IMR-90 (cell line): ENCODE results near the gene CUL3. TPM values are rescaled to one million over a fixed set of nuclear protein-coding genes. Genes with fewer than 3 reads are reported as not detected.

Source experiments
- ATAC-seq: fragments of 200-7000 bp; cut with Tn5 transposase; 2 replicates; pipeline ENCODE4 v1.9.1; 2020; ENCODE audit warnings: low read depth, mild to moderate bottlenecking, moderate library complexity
- BruUV-seq: library from RNA; stranded (reverse); fragments of 400-500 nt; replicated peaks from 2 replicates; lab custom pipeline; 2021; lab: Mats Ljungman, UMichigan
- CTCF ChIA-PET: fragments of 300-600 bp; formaldehyde crosslinking; extraction: SDS; loops from one replicate; lab custom pipeline; 2021; ENCODE audit warnings: antibody characterized with exemption; lab: Yijun Ruan, JAX
- POLR2A ChIA-PET: fragments of 300-600 bp; sonication (Branson Sonifier 250); formaldehyde crosslinking; loops from one replicate; lab custom pipeline; 2022; ENCODE audit warnings: antibody characterized with exemption; ENCODE audit not compliant: unreplicated experiment; lab: Charles Lee
- DNase-seq: peaks from one replicate; pipeline ENCODE4 v3.0.0; 2013
- H2AFZ ChIP-seq: replicated peaks from 2 replicates; pipeline ENCODE3; 2013; ENCODE audit warnings: low read length, mild to moderate bottlenecking; ENCODE audit not compliant: poor library complexity
- H2AK5ac ChIP-seq: 2 replicates; pipeline ENCODE4 v1.6.1; 2013; ENCODE audit warnings: low read depth, low read length, inconsistent platforms
- H2AK9ac ChIP-seq: replicated peaks from 2 replicates; pipeline ENCODE3; 2013; ENCODE audit warnings: mild to moderate bottlenecking, low read depth, low read length, moderate library complexity; ENCODE audit not compliant: poor library complexity
- H2BK120ac ChIP-seq: 2 replicates; pipeline ENCODE4 v1.6.1; 2013; ENCODE audit warnings: low read depth, low read length, inconsistent platforms
- H2BK15ac ChIP-seq: 3 replicates; pipeline ENCODE4 v1.6.1; 2013; ENCODE audit warnings: low read depth, low read length, inconsistent platforms
- H2BK20ac ChIP-seq: 2 replicates; pipeline ENCODE4 v1.6.1; 2013; ENCODE audit warnings: low read depth, mild to moderate bottlenecking, inconsistent platforms, low read length, moderate library complexity
- H2BK5ac ChIP-seq: 2 replicates; pipeline ENCODE4 v1.6.1; 2013; ENCODE audit warnings: mild to moderate bottlenecking, low read depth, low read length, inconsistent platforms; ENCODE audit not compliant: poor library complexity, severe bottlenecking
- H3K14ac ChIP-seq: replicated peaks from 2 replicates; pipeline ENCODE4 v1.6.1; 2013; ENCODE audit warnings: low read depth, low read length, inconsistent platforms
- H3K18ac ChIP-seq: 2 replicates; pipeline ENCODE4 v1.6.1; 2013; ENCODE audit warnings: low read depth, low read length, control low read depth
- H3K23ac ChIP-seq: 2 replicates; pipeline ENCODE4 v1.6.1; 2013; ENCODE audit warnings: low read depth, low read length, inconsistent platforms
- H3K27ac ChIP-seq: 2 replicates; pipeline ENCODE4 v1.5.1; 2013; ENCODE audit warnings: mild to moderate bottlenecking, control low read depth, low read length; ENCODE audit not compliant: insufficient read depth
- H3K27me3 ChIP-seq: 2 replicates; pipeline ENCODE4 v1.6.1; 2013; ENCODE audit warnings: low read length; ENCODE audit not compliant: control insufficient read depth, insufficient read depth
- H3K36me3 ChIP-seq: 2 replicates; pipeline ENCODE4 v1.6.1; 2013; ENCODE audit warnings: low read length, mixed read lengths; ENCODE audit not compliant: control insufficient read depth, insufficient read depth
- H3K4ac ChIP-seq: 2 replicates; pipeline ENCODE4 v1.6.1; 2013; ENCODE audit warnings: low read depth, low read length, inconsistent platforms
- H3K4me1 ChIP-seq: 2 replicates; pipeline ENCODE4 v1.6.1; 2013; ENCODE audit warnings: low read length, mixed read lengths; ENCODE audit not compliant: control insufficient read depth, insufficient read depth
- H3K4me2 ChIP-seq: 2 replicates; pipeline ENCODE4 v1.6.1; 2013; ENCODE audit warnings: low read depth, mild to moderate bottlenecking, control low read depth, low read length, moderate library complexity
- H3K4me3 ChIP-seq: 2 replicates; pipeline ENCODE4 v1.5.1; 2013; ENCODE audit warnings: low read depth, mild to moderate bottlenecking, control low read depth, low read length, moderate library complexity; ENCODE audit not compliant: insufficient read depth
- H3K56ac ChIP-seq: 2 replicates; pipeline ENCODE4 v1.6.1; 2013; ENCODE audit warnings: low read length, inconsistent platforms; ENCODE audit not compliant: insufficient read depth; ENCODE audit errors: extremely low read depth
- H3K79me1 ChIP-seq, 2 experiments: 2 replicates each; pipeline ENCODE4 v1.6.1; 2013; ENCODE audit warnings: low read length in 2 of 2, inconsistent platforms in 1 of 2, low read depth in 1 of 2
- H3K9ac ChIP-seq: 2 replicates; pipeline ENCODE4 v1.6.1; 2013; ENCODE audit warnings: low read depth, low read length, control low read depth
- H3K9me1 ChIP-seq: 2 replicates; pipeline ENCODE4 v1.6.1; 2013; ENCODE audit warnings: low read length, inconsistent platforms; ENCODE audit not compliant: insufficient read depth
- H3K9me3 ChIP-seq: 2 replicates; pipeline ENCODE4 v1.6.1; 2013; ENCODE audit warnings: low read length; ENCODE audit not compliant: control insufficient read depth, insufficient read depth
- H4K20me1 ChIP-seq: 2 replicates; pipeline ENCODE4 v1.6.1; 2013; ENCODE audit warnings: low read length, inconsistent platforms; ENCODE audit not compliant: insufficient read depth
- H4K5ac ChIP-seq: 2 replicates; pipeline ENCODE4 v1.6.1; 2013; ENCODE audit warnings: mild to moderate bottlenecking, low read depth, low read length, control low read depth
- H4K8ac ChIP-seq, 2 experiments: 2 replicates each; pipeline ENCODE4 v1.6.1; 2013; ENCODE audit warnings: low read depth in 2 of 2, low read length in 2 of 2, control low read depth in 1 of 2, inconsistent platforms in 1 of 2
- H4K91ac ChIP-seq: 2 replicates; pipeline ENCODE4 v1.6.1; 2013; ENCODE audit warnings: low read depth, low read length, inconsistent platforms; ENCODE audit not compliant: insufficient read depth
- BHLHE40 ChIP-seq: fragments of 150-350 bp; IDR thresholded peaks from 2 replicates; pipeline ENCODE4 v1.6.1; 2016; ENCODE audit warnings: mild to moderate bottlenecking, low read depth, low read length
- CEBPB ChIP-seq: IDR thresholded peaks from 2 replicates; pipeline ENCODE4 v1.6.1; 2012; ENCODE audit warnings: low read depth, low read length, improper control_type of control experiment
- CHD1 ChIP-seq: IDR thresholded peaks from 2 replicates; pipeline ENCODE4 v1.6.1; 2012; ENCODE audit warnings: low read depth, low read length, improper control_type of control experiment
- FOS ChIP-seq: fragments of 150-350 bp; IDR thresholded peaks from 2 replicates; pipeline ENCODE4 v1.6.1; 2016; ENCODE audit warnings: low read depth, low read length
- MAFK ChIP-seq: IDR thresholded peaks from 2 replicates; pipeline ENCODE4 v1.6.1; 2012; ENCODE audit warnings: low read depth, low read length, improper control_type of control experiment
- MAZ ChIP-seq: IDR thresholded peaks from 2 replicates; pipeline ENCODE4 v1.6.1; 2012; ENCODE audit warnings: low read depth, mild to moderate bottlenecking, low read length, improper control_type of control experiment, moderate library complexity, borderline replicate concordance
- MXI1 ChIP-seq: IDR thresholded peaks from 2 replicates; pipeline ENCODE4 v1.6.1; 2012; ENCODE audit warnings: low read depth, mild to moderate bottlenecking, low read length, moderate library complexity, borderline replicate concordance
- NFE2L2 ChIP-seq: fragments of 150-350 bp; IDR thresholded peaks from 2 replicates; pipeline ENCODE4 v1.6.1; 2016; ENCODE audit warnings: low read depth, mild to moderate bottlenecking, low read length
- POLR2A ChIP-seq: IDR thresholded peaks from 2 replicates; pipeline ENCODE4 v1.6.1; 2012; ENCODE audit warnings: mild to moderate bottlenecking, low read depth, low read length
- RAD21 ChIP-seq: IDR thresholded peaks from 2 replicates; pipeline ENCODE4 v1.6.1; 2012; ENCODE audit warnings: low read length, improper control_type of control experiment
- RCOR1 ChIP-seq: IDR thresholded peaks from 2 replicates; pipeline ENCODE4 v1.6.1; 2012; ENCODE audit warnings: mild to moderate bottlenecking, low read length, improper control_type of control experiment; ENCODE audit not compliant: insufficient replicate concordance
- RFX5 ChIP-seq: IDR thresholded peaks from 2 replicates; pipeline ENCODE4 v1.8.0; 2012; ENCODE audit warnings: low read depth, mild to moderate bottlenecking, low read length, moderate library complexity
- SMC3 ChIP-seq: fragments of 150-350 bp; IDR thresholded peaks from 2 replicates; pipeline ENCODE4 v1.6.1; 2016; ENCODE audit warnings: low read depth, mild to moderate bottlenecking, antibody characterized with exemption, low read length, moderate library complexity
- whole genome bisulfite sequencing, 2 experiments: methylation state at CpG; one replicate each; pipeline versions ENCODE4 v1.1.5 to v1.1.7; 2013; ENCODE audit warnings: missing lambda C conversion rate in 2 of 2; ENCODE audit not compliant: insufficient read length in 1 of 2; ENCODE audit errors: extremely low coverage in 2 of 2; 5-methylcytosine and 5-hydroxymethylcytosine counted together
- dilution Hi-C: fragments of 300-500 bp; cut with HindIII; formaldehyde crosslinking; loops from one replicate; pipeline ENCODE4 v1.14.3; 2018; ENCODE audit warnings: low sequenced_read_pairs; ENCODE audit not compliant: unreplicated experiment
- in situ Hi-C: fragments of 300-500 bp; cut with MboI; formaldehyde crosslinking; loops from 3 replicates; pipeline ENCODE4 v1.14.3; 2019; ENCODE audit warnings: low sequenced_read_pairs, inconsistent platforms, mixed read lengths
- intact Hi-C: fragments of 100-400 bp; cut with micrococcal nuclease; formaldehyde crosslinking; loops from 2 replicates; pipeline ENCODE4 v1.10.0; 2022
- polyA plus RNA-seq, 3 experiments: library from polyadenylated mRNA; depleted of rRNA; stranded (reverse); fragments of >200 nt; gene quantifications; 2 replicates each; pipeline ENCODE4 v1.2.3, GENCODE V29; 2012; ENCODE audit warnings: low replicate concordance in 1 of 3
- total RNA-seq: library from RNA; depleted of rRNA; stranded (reverse); fragments of >200 nt; gene quantifications from 2 replicates; pipeline ENCODE4 v1.2.3, GENCODE V29; 2012
- TF ChIP-seq, protein P1 (sequence below): fragments of 150-350 bp; IDR thresholded peaks from 2 replicates; pipeline ENCODE4 v1.6.1; 2016; ENCODE audit warnings: low read depth, mild to moderate bottlenecking, low read length, moderate library complexity, borderline replicate concordance
- TF ChIP-seq, protein P2 (sequence below): fragments of 150-350 bp; IDR thresholded peaks from 2 replicates; pipeline ENCODE4 v1.6.1; 2017; ENCODE audit warnings: mild to moderate bottlenecking, antibody characterized with exemption, low read length, low read depth
- TF ChIP-seq, protein P3 (sequence below): conservative IDR thresholded peaks from 2 replicates; pipeline ENCODE4 v1.5.1; 2012; ENCODE audit warnings: mild to moderate bottlenecking, low read depth, low read length, improper control_type of control experiment

CUL3 gene
- total and polyA plus RNA-seq, 2 of the 4 experiments (the other 2 are of a cell fraction) = 33.7 to 45.7 TPM

DNA sequence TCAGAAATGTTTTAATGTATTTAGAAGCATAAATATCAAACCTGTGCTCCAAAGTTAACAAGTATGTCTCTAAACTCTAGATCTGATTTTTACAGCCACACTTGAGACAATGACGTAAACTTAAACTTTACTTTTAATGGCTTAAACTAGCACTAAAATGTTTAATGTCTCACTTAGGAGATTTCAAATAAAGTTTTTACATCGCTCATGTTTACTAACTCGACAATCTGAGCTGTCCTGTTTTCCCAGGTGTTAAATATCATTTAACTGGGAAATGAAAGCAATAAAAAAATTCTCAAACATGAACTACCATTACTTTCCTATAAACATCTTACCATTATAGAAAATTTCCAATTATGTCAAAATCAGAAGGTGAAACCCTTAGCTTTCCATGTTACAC lies 113.0 kb downstream of the CUL3 start:
- H4K5ac ChIP-seq = no peak overlapping the region
- H3K23ac ChIP-seq = no peak overlapping the region
- intact Hi-C loops = no loop called here
- no peak overlapping the region for H4K91ac ChIP-seq
- in situ Hi-C loops = no loop called here
- WGBS, 2 experiments = no CpG with 5 or more reads among the region's 3 CpGs
- no peak overlapping the region for H3K9ac ChIP-seq
- no peak overlapping the region for H2BK20ac ChIP-seq
- no peak overlapping the region for H3K56ac ChIP-seq
- no peak overlapping the region for H2AK9ac ChIP-seq
- no peaks in the 10 kb centered on the region for H3K4me1 ChIP-seq
- H3K4me3 ChIP-seq = no peak overlapping the region
- H3K27me3 ChIP-seq = no peaks in the 10 kb centered on the region
- dilution Hi-C loops = no loop called here
- no peak overlapping the region for H2BK5ac ChIP-seq
- H3K9me1 ChIP-seq = no peaks in the 10 kb centered on the region; the same call in 1 of the 2 replicates
- no peak overlapping the region for H2BK15ac ChIP-seq
- no peak overlapping the region for H2AFZ ChIP-seq
- no peak overlapping the region for H3K4ac ChIP-seq
- H2AK5ac ChIP-seq = no peak overlapping the region
- no peaks in the 10 kb centered on the region for H3K9me3 ChIP-seq
- peaks cover 8 to 10% of the 10 kb centered on the region in 2 experiments for H3K79me1 ChIP-seq
- no peak overlapping the region for H3K4me2 ChIP-seq
- TF ChIP-seq, protein P1, sequence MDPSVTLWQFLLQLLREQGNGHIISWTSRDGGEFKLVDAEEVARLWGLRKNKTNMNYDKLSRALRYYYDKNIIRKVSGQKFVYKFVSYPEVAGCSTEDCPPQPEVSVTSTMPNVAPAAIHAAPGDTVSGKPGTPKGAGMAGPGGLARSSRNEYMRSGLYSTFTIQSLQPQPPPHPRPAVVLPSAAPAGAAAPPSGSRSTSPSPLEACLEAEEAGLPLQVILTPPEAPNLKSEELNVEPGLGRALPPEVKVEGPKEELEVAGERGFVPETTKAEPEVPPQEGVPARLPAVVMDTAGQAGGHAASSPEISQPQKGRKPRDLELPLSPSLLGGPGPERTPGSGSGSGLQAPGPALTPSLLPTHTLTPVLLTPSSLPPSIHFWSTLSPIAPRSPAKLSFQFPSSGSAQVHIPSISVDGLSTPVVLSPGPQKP = no peak
- TF ChIP-seq MXI1 = no peak
- TF ChIP-seq POLR2A = no peak
- no peak for TF ChIP-seq RFX5
- TF ChIP-seq SMC3 = no peak
- TF ChIP-seq, protein P2, sequence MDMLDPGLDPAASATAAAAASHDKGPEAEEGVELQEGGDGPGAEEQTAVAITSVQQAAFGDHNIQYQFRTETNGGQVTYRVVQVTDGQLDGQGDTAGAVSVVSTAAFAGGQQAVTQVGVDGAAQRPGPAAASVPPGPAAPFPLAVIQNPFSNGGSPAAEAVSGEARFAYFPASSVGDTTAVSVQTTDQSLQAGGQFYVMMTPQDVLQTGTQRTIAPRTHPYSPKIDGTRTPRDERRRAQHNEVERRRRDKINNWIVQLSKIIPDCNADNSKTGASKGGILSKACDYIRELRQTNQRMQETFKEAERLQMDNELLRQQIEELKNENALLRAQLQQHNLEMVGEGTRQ = no peak
- no peak for TF ChIP-seq RCOR1
- TF ChIP-seq BHLHE40 = no peak
- TF ChIP-seq CHD1 = no peak
- TF ChIP-seq NFE2L2 = no peak
- no peak for TF ChIP-seq MAFK
- no peak for TF ChIP-seq RAD21
- no peak for TF ChIP-seq MAZ
- no peak for TF ChIP-seq CEBPB
- TF ChIP-seq FOS = no peak
- TF ChIP-seq, protein P3, sequence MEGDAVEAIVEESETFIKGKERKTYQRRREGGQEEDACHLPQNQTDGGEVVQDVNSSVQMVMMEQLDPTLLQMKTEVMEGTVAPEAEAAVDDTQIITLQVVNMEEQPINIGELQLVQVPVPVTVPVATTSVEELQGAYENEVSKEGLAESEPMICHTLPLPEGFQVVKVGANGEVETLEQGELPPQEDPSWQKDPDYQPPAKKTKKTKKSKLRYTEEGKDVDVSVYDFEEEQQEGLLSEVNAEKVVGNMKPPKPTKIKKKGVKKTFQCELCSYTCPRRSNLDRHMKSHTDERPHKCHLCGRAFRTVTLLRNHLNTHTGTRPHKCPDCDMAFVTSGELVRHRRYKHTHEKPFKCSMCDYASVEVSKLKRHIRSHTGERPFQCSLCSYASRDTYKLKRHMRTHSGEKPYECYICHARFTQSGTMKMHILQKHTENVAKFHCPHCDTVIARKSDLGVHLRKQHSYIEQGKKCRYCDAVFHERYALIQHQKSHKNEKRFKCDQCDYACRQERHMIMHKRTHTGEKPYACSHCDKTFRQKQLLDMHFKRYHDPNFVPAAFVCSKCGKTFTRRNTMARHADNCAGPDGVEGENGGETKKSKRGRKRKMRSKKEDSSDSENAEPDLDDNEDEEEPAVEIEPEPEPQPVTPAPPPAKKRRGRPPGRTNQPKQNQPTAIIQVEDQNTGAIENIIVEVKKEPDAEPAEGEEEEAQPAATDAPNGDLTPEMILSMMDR = no peak
- H2BK120ac ChIP-seq = no peak overlapping the region
- H3K27ac ChIP-seq = no peak overlapping the region
- no peak overlapping the region for H4K8ac ChIP-seq
- no peak overlapping the region for H3K14ac ChIP-seq
- CTCF ChIA-PET = no interaction called here
- no peak for ATAC-seq
- no peak overlapping the region for H3K18ac ChIP-seq
- BruUV-seq = no TSS peak
- no peak for DNase-seq
- no peaks in the 10 kb centered on the region for H4K20me1 ChIP-seq
- peaks cover 21% of the 10 kb centered on the region for H3K36me3 ChIP-seq
- POLR2A ChIA-PET = no interaction called here
